CD14-positive monocyte (primary cell): ENCODE results near the gene WNT3. TPM values are rescaled to one million over a fixed set of nuclear protein-coding genes. Genes with fewer than 3 reads are reported as not detected.

Source experiments
- DNase-seq, 3 donors: peaks; one replicate each; pipeline ENCODE4 v3.0.0-alpha.2; 2011 to 2022
- H2AFZ ChIP-seq: 2 replicates; pipeline ENCODE4 v1.6.0; 2012; ENCODE audit warnings: mild to moderate bottlenecking, low read depth, low read length, inconsistent platforms; ENCODE audit not compliant: insufficient read depth, poor library complexity, severe bottlenecking
- H3K27ac ChIP-seq, 2 donors: 1 replicate in 1 of 2; 2 replicates in 1 of 2; pipeline ENCODE4 v1.5.1; 2012 to 2013; ENCODE audit warnings: low read length in 2 of 2, control low read depth in 1 of 2, inconsistent platforms in 1 of 2, low read depth in 1 of 2, mild to moderate bottlenecking in 1 of 2
- H3K27me3 ChIP-seq, 2 donors: one replicate each; pipeline versions ENCODE4 v1.6.0 to v1.6.1; 2011 to 2013; ENCODE audit warnings: low read length in 2 of 2; ENCODE audit not compliant: control insufficient read depth in 2 of 2, insufficient read depth in 2 of 2
- H3K36me3 ChIP-seq, 2 donors: replicated peaks in 1 of 2; 1 replicate in 1 of 2; 2 replicates in 1 of 2; pipeline versions ENCODE4 v1.5.1 to v1.6.1; 2012 to 2013; ENCODE audit warnings: low read length in 2 of 2, control low read depth in 1 of 2, inconsistent platforms in 1 of 2, mild to moderate bottlenecking in 1 of 2; ENCODE audit not compliant: insufficient read depth in 2 of 2, control insufficient read depth in 1 of 2
- H3K4me1 ChIP-seq, 2 donors: 1 replicate in 1 of 2; 2 replicates in 1 of 2; pipeline versions ENCODE4 v1.5.1 to v1.6.1; 2012 to 2013; ENCODE audit warnings: low read length in 2 of 2, control low read depth in 1 of 2, inconsistent platforms in 1 of 2, mild to moderate bottlenecking in 1 of 2, moderate library complexity in 1 of 2; ENCODE audit not compliant: insufficient read depth in 2 of 2, control insufficient read depth in 1 of 2
- H3K4me2 ChIP-seq: replicated peaks from 2 replicates; pipeline ENCODE3; 2012; ENCODE audit warnings: low read length, moderate library complexity, mild to moderate bottlenecking; ENCODE audit not compliant: poor library complexity, severe bottlenecking; ENCODE audit errors: extremely low read depth
- H3K4me3 ChIP-seq, 3 experiments: fragments of 200-600 bp in 1 of 3; sonication (generic) in 1 of 3; replicated peaks in 1 of 3; 1 replicate in 2 of 3; 2 replicates in 1 of 3; pipeline ENCODE4 v1.5.1; 2011 to 2013; ENCODE audit warnings: low read length in 3 of 3, mild to moderate bottlenecking in 3 of 3, control low read depth in 2 of 3, low read depth in 2 of 3, inconsistent platforms in 1 of 3, moderate library complexity in 1 of 3
- H3K79me2 ChIP-seq: 2 replicates; pipeline ENCODE4 v1.6.0; 2012; ENCODE audit warnings: mild to moderate bottlenecking, control low read depth, inconsistent platforms, low read length, moderate library complexity; ENCODE audit not compliant: insufficient read depth
- H3K9ac ChIP-seq: 2 replicates; pipeline ENCODE4 v1.6.0; 2017; ENCODE audit warnings: low read length, mild to moderate bottlenecking; ENCODE audit not compliant: insufficient read depth, poor library complexity, severe bottlenecking
- H3K9me3 ChIP-seq, 2 donors: replicated peaks in 1 of 2; 1 replicate in 1 of 2; 2 replicates in 1 of 2; pipeline versions ENCODE4 v1.5.1 to v1.6.1; 2012 to 2013; ENCODE audit warnings: low read length in 2 of 2, control low read depth in 1 of 2; ENCODE audit not compliant: control insufficient read depth in 1 of 2, insufficient read depth in 1 of 2
- H4K20me1 ChIP-seq: 2 replicates; pipeline ENCODE4 v1.6.0; 2012; ENCODE audit warnings: mild to moderate bottlenecking, low read length, control low read depth, moderate library complexity; ENCODE audit not compliant: insufficient read depth
- H3K27ac Mint-ChIP-seq, 7 donors: one replicate each; pipeline ENCODE4 v1.8.0; 2020; ENCODE audit warnings: mild to moderate bottlenecking in 7 of 7, mixed read lengths in 7 of 7, moderate library complexity in 6 of 7, inconsistent platforms in 2 of 7
- H3K27me3 Mint-ChIP-seq, 3 donors: one replicate each; pipeline ENCODE4 v1.8.0; 2021 to 2022; ENCODE audit warnings: low read depth in 3 of 3, mild to moderate bottlenecking in 3 of 3, mixed read lengths in 3 of 3, moderate library complexity in 3 of 3, inconsistent platforms in 1 of 3
- H3K36me3 Mint-ChIP-seq, 2 donors: one replicate each; pipeline ENCODE4 v1.8.0; 2020; ENCODE audit warnings: mixed read lengths in 2 of 2, inconsistent platforms in 1 of 2, mild to moderate bottlenecking in 1 of 2
- H3K4me1 Mint-ChIP-seq: one replicate; pipeline ENCODE4 v1.8.0; 2020; ENCODE audit warnings: mild to moderate bottlenecking, mixed read lengths
- H3K4me3 Mint-ChIP-seq, 2 donors: one replicate each; pipeline ENCODE4 v1.8.0; 2020; ENCODE audit warnings: mild to moderate bottlenecking in 2 of 2, mixed read lengths in 2 of 2, moderate library complexity in 1 of 2
- H3K9me3 Mint-ChIP-seq, 7 donors: one replicate each; pipeline ENCODE4 v1.8.0; 2020 to 2022; ENCODE audit warnings: mixed read lengths in 7 of 7, mild to moderate bottlenecking in 6 of 7, moderate library complexity in 6 of 7, inconsistent platforms in 2 of 7
- WGBS: methylation state at CpG from one replicate; pipeline ENCODE4 v1.1.5; 2013; ENCODE audit warnings: missing lambda C conversion rate; ENCODE audit not compliant: insufficient coverage; 5-methylcytosine and 5-hydroxymethylcytosine counted together
- intact Hi-C, 2 donors: fragments of 100-400 bp; cut with micrococcal nuclease; formaldehyde crosslinking; loops; one replicate each; pipeline versions ENCODE4 v1.15.0 to v1.15.1; 2023
- polyA plus RNA-seq, 3 donors: library from polyadenylated mRNA; depleted of rRNA in 1 of 3; unstranded in 2 of 3; stranded (reverse) in 1 of 3; fragments of 300-500 nt in 2 of 3; fragments of >200 nt in 1 of 3; fragmentation: Illumina TruSeq in 2 of 3; gene quantifications; 1 replicate in 2 of 3; 2 replicates in 1 of 3; pipeline ENCODE4 v1.2.3, GENCODE V29; 2012 to 2021
- TF ChIP-seq, protein P1 (sequence below): fragments of 200-600 bp; IDR thresholded peaks from one replicate; pipeline ENCODE4 v1.8.0; 2022; ENCODE audit warnings: antibody characterized with exemption, mild to moderate bottlenecking

The WNT3 gene
- polyA plus RNA-seq, 3 donors = 0.01 TPM; not detected in 2

DNA sequence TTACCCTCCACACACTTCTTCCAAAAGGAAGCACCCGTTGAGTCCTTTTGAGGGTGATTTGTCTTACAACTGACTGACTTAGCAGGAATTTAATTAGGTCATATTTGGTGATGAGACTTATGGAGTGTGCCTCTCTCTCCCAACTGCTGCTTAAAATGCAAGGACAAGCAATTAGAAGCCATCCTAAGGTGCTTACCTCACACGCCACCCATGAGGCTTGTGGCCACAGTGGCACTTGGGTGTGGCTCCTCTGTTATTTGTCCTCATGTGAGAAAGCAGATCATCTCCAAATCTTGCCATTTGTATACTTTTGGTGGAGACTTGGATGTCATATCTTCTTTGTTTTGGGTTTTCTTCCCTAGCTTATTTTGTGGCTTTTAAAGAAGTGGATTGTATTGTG is 61.6 kb downstream of the WNT3 start:
- peaks cover 0 to 1% (median 1%) of the 10 kb centered on the region in 3 donors for H3K27me3 Mint-ChIP-seq
- H3K36me3 Mint-ChIP-seq = peaks cover 68 to 85% of the 10 kb centered on the region in 2 donors
- H3K36me3 ChIP-seq = peaks cover 66 to 82% of the 10 kb centered on the region in 2 donors
- intact Hi-C loops = no loop called here
- H3K27ac ChIP-seq = no peak overlapping the region
- H3K9me3 Mint-ChIP-seq = no peaks in the 10 kb centered on the region
- H3K4me1 Mint-ChIP-seq = no peaks in the 10 kb centered on the region
- no peaks in the 10 kb centered on the region for H3K4me1 ChIP-seq
- H3K9ac ChIP-seq = no peak overlapping the region
- H2AFZ ChIP-seq = no peak overlapping the region
- H3K27me3 ChIP-seq = no peaks in the 10 kb centered on the region
- H3K4me3 Mint-ChIP-seq = no peak overlapping the region
- H4K20me1 ChIP-seq = no peaks in the 10 kb centered on the region
- TF ChIP-seq, protein P1, sequence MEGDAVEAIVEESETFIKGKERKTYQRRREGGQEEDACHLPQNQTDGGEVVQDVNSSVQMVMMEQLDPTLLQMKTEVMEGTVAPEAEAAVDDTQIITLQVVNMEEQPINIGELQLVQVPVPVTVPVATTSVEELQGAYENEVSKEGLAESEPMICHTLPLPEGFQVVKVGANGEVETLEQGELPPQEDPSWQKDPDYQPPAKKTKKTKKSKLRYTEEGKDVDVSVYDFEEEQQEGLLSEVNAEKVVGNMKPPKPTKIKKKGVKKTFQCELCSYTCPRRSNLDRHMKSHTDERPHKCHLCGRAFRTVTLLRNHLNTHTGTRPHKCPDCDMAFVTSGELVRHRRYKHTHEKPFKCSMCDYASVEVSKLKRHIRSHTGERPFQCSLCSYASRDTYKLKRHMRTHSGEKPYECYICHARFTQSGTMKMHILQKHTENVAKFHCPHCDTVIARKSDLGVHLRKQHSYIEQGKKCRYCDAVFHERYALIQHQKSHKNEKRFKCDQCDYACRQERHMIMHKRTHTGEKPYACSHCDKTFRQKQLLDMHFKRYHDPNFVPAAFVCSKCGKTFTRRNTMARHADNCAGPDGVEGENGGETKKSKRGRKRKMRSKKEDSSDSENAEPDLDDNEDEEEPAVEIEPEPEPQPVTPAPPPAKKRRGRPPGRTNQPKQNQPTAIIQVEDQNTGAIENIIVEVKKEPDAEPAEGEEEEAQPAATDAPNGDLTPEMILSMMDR = no peak
- no peak for DNase-seq
- no peaks in the 10 kb centered on the region for H3K9me3 ChIP-seq
- H3K27ac Mint-ChIP-seq = no peak overlapping the region
- H3K4me3 ChIP-seq = no peak overlapping the region
- WGBS = no CpG with 5 or more reads among the region's 2 CpGs
- H3K79me2 ChIP-seq = no peaks in the 10 kb centered on the region
- H3K4me2 ChIP-seq = no peak overlapping the region

DNA sequence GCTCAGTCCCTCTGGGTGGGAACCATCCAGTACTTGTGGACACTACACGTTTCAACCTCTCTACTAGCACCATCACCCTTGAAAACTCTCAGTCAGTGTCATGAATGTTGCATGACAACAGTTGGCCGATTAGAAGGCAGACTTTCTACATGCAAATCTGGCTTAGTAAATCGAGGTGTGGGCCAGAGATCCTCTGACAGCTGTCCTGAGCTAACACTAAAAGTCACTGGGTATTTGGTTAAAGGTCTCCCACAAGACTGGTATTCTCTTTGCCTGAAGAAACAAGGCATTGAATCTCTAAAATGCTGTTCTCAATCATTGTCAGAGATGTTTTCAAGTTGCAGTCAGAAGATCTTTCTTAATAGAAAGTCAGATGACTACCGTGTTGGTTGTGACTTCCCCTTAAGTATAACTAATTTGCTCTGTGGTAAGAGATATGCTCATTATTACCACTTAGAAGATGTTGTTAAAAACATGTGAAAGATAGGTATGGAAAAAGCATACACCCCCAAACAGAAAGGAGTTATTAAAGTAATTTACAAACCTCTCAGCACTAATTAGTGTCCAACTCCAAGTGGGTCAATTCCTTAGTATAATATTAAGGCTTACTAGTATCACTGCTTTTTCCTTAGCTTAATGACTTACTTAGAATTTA is 62.3 kb downstream of the WNT3 start:
- TF ChIP-seq, protein P1 = no peak
- no peak overlapping the region for H2AFZ ChIP-seq
- no peaks in the 10 kb centered on the region for H3K9me3 Mint-ChIP-seq
- H3K4me3 Mint-ChIP-seq = no peak overlapping the region
- H3K9ac ChIP-seq = no peak overlapping the region
- DNase-seq = no peak
- no peaks in the 10 kb centered on the region for H4K20me1 ChIP-seq
- no peaks in the 10 kb centered on the region for H3K4me1 Mint-ChIP-seq
- H3K36me3 Mint-ChIP-seq = peaks cover 75 to 88% of the 10 kb centered on the region in 2 donors
- H3K27ac Mint-ChIP-seq = no peak overlapping the region
- 89% methylated on average over 2 of the region's 4 CpGs for WGBS
- no peak overlapping the region for H3K4me3 ChIP-seq
- no peaks in the 10 kb centered on the region for H3K4me1 ChIP-seq
- H3K4me2 ChIP-seq = no peak overlapping the region
- H3K27ac ChIP-seq = no peak overlapping the region
- peaks cover 72 to 88% of the 10 kb centered on the region in 2 donors for H3K36me3 ChIP-seq
- H3K9me3 ChIP-seq = no peaks in the 10 kb centered on the region
- H3K27me3 Mint-ChIP-seq = peaks cover 0 to 1% (median 1%) of the 10 kb centered on the region in 3 donors
- no peaks in the 10 kb centered on the region for H3K27me3 ChIP-seq
- no peaks in the 10 kb centered on the region for H3K79me2 ChIP-seq
- intact Hi-C loops = no loop called here
